ACC112 (cell line): ENCODE measurements around the gene STK10.

Experiments
- H2AFZ ChIP-seq: fragments of 200-600 bp; sonication (generic); one replicate; pipeline ENCODE4 v1.6.0; 2017; ENCODE audit warnings: antibody characterized with exemption, low read length; ENCODE audit not compliant: unreplicated experiment
- H3K27ac ChIP-seq: fragments of 200-600 bp; sonication (generic); 2 replicates; pipeline ENCODE4 v1.5.1; 2014; ENCODE audit warnings: low read depth, mild to moderate bottlenecking, antibody characterized with exemption, low read length, moderate library complexity
- H3K27me3 ChIP-seq: fragments of 200-600 bp; sonication (generic); 2 replicates; pipeline ENCODE4 v1.6.1; 2014; ENCODE audit warnings: mild to moderate bottlenecking, antibody characterized with exemption, low read length, moderate library complexity, mixed read lengths; ENCODE audit not compliant: insufficient read depth
- H3K36me3 ChIP-seq: fragments of 200-600 bp; sonication (generic); 2 replicates; pipeline ENCODE4 v1.6.1; 2016; ENCODE audit warnings: mild to moderate bottlenecking, antibody characterized with exemption, low read length, moderate library complexity, mixed read lengths; ENCODE audit not compliant: insufficient read depth
- H3K4me1 ChIP-seq: fragments of 200-600 bp; sonication (generic); one replicate; pipeline ENCODE4 v1.6.1; 2016; ENCODE audit warnings: low read length, mixed read lengths; ENCODE audit not compliant: insufficient read depth, unreplicated experiment, control insufficient read depth
- H3K4me3 ChIP-seq: fragments of 200-600 bp; sonication (generic); 2 replicates; pipeline ENCODE4 v1.5.1; 2014; ENCODE audit warnings: mild to moderate bottlenecking, low read depth, low read length
- H3K79me2 ChIP-seq: fragments of 200-600 bp; sonication (generic); one replicate; pipeline ENCODE4 v1.6.0; 2016; ENCODE audit warnings: low read length; ENCODE audit not compliant: control insufficient read depth, unreplicated experiment, insufficient read depth

Gene STK10

GRCh38 chr5:172074896-172075295, 113.1 kb downstream of the STK10 start:
- Histone ChIP-seq H3K27me3 (no peaks in the 10 kb centered on the region), H3K4me1 (peaks cover 4% of the 10 kb centered on the region), H3K27ac (no peak overlapping the region), H3K36me3 (peaks cover 12% of the 10 kb centered on the region; the same call in 1 of the 2 replicates), H2AFZ (no peak overlapping the region), H3K4me3 (no peak overlapping the region), H3K79me2 (no peaks in the 10 kb centered on the region)

- no peaks in the 10 kb centered on the region for H3K27me3 ChIP-seq
- no peak overlapping the region for H3K4me3 ChIP-seq
- no peak overlapping the region for H3K27ac ChIP-seq
- H2AFZ ChIP-seq: no peak overlapping the region
- H3K79me2 ChIP-seq: no peaks in the 10 kb centered on the region
- peaks cover 13% of the 10 kb centered on the region; the same call in 1 of the 2 replicates for H3K36me3 ChIP-seq
- no peaks in the 10 kb centered on the region for H3K4me1 ChIP-seq
These were observed 116.6 kb downstream of the STK10 start for GRCh38 chr5:172071309-172071875.

GRCh38 chr5:172065431-172066065, 122.5 kb downstream of the STK10 start:
- no peaks in the 10 kb centered on the region for H3K27me3 ChIP-seq
- no peaks in the 10 kb centered on the region for H3K4me1 ChIP-seq
- no peak overlapping the region for H2AFZ ChIP-seq
- H3K27ac ChIP-seq: no peak overlapping the region
- peaks cover 6% of the 10 kb centered on the region; the same call in 1 of the 2 replicates for H3K36me3 ChIP-seq
- no peak overlapping the region for H3K4me3 ChIP-seq
- no peaks in the 10 kb centered on the region for H3K79me2 ChIP-seq

- H3K36me3 ChIP-seq: peaks cover 6% of the 10 kb centered on the region; the same call in 1 of the 2 replicates
- H3K27ac ChIP-seq: no peak overlapping the region
- no peak overlapping the region for H3K4me3 ChIP-seq
- no peak overlapping the region for H2AFZ ChIP-seq
- H3K79me2 ChIP-seq: no peaks in the 10 kb centered on the region
- no peaks in the 10 kb centered on the region for H3K4me1 ChIP-seq
- H3K27me3 ChIP-seq: no peaks in the 10 kb centered on the region
These were observed 123.3 kb downstream of the STK10 start for GRCh38 chr5:172064766-172065165.

GRCh38 chr5:172064358-172064757, 123.7 kb downstream of the STK10 start:
- Histone ChIP-seq H3K27ac (no peak overlapping the region), H3K4me1 (no peaks in the 10 kb centered on the region), H3K36me3 (peaks cover 6% of the 10 kb centered on the region; the same call in 1 of the 2 replicates), H3K4me3 (no peak overlapping the region), H3K79me2 (no peaks in the 10 kb centered on the region), H3K27me3 (no peaks in the 10 kb centered on the region), H2AFZ (no peak overlapping the region)

- Histone ChIP-seq H3K4me3 (no peak overlapping the region), H3K79me2 (no peaks in the 10 kb centered on the region), H2AFZ (no peak overlapping the region), H3K27me3 (no peaks in the 10 kb centered on the region), H3K36me3 (peaks cover 5% of the 10 kb centered on the region; the same call in 1 of the 2 replicates), H3K27ac (no peak overlapping the region), H3K4me1 (no peaks in the 10 kb centered on the region)
These were observed 124.4 kb downstream of the STK10 start for GRCh38 chr5:172063463-172064235.

GRCh38 chr5:172059661-172060100, 128.3 kb downstream of the STK10 start:
- Histone ChIP-seq H3K4me3 (no peak overlapping the region), H3K4me1 (no peaks in the 10 kb centered on the region), H3K27me3 (no peaks in the 10 kb centered on the region), H3K79me2 (no peaks in the 10 kb centered on the region), H3K36me3 (no peaks in the 10 kb centered on the region), H3K27ac (no peak overlapping the region), H2AFZ (no peak overlapping the region)

- Histone ChIP-seq H2AFZ (no peak overlapping the region), H3K27ac (no peak overlapping the region), H3K4me1 (no peaks in the 10 kb centered on the region), H3K36me3 (peaks cover 7% of the 10 kb centered on the region; the same call in 1 of the 2 replicates), H3K4me3 (no peak overlapping the region), H3K27me3 (no peaks in the 10 kb centered on the region), H3K79me2 (no peaks in the 10 kb centered on the region)
These were observed 129.9 kb downstream of the STK10 start for GRCh38 chr5:172058088-172058487.

GRCh38 chr5:172055996-172056395, 132.0 kb downstream of the STK10 start:
- H3K27me3 ChIP-seq: no peaks in the 10 kb centered on the region
- H3K4me1 ChIP-seq: peaks cover 14% of the 10 kb centered on the region
- no peak overlapping the region for H2AFZ ChIP-seq
- H3K79me2 ChIP-seq: no peaks in the 10 kb centered on the region
- H3K36me3 ChIP-seq: peaks cover 12% of the 10 kb centered on the region; the same call in 1 of the 2 replicates
- no peak overlapping the region for H3K27ac ChIP-seq
- H3K4me3 ChIP-seq: no peak overlapping the region

- H2AFZ ChIP-seq: no peak overlapping the region
- no peak overlapping the region for H3K4me3 ChIP-seq
- H3K27me3 ChIP-seq: no peaks in the 10 kb centered on the region
- no peaks in the 10 kb centered on the region for H3K79me2 ChIP-seq
- H3K4me1 ChIP-seq: peaks cover 14% of the 10 kb centered on the region
- H3K36me3 ChIP-seq: peaks cover 12% of the 10 kb centered on the region
- no peak overlapping the region for H3K27ac ChIP-seq
These were observed 132.6 kb downstream of the STK10 start for GRCh38 chr5:172055421-172055820.
